Tibial nerve (tissue), 4 donors: ENCODE measurements around the gene PHLPP2. TPM values are rescaled to one million over a fixed set of nuclear protein-coding genes. Genes with fewer than 3 reads are reported as not detected.
"Not testable (repeated sequence)": the region's sequence is repeated elsewhere in the genome, so short reads cannot be mapped to it uniquely, and the experiment has no call there.

Experiments
- DNase-seq, 2 donors: peaks; one replicate each; pipeline ENCODE4 v3.0.0-alpha.2; 2019; ENCODE audit warnings: low spot score in 2 of 2
- H3K27ac ChIP-seq, 4 donors: fragments of 200-600 bp; sonication (generic) in 3 of 4; one replicate each; pipeline ENCODE4 v1.5.1; 2017 to 2019; ENCODE audit warnings: mild to moderate bottlenecking in 1 of 4
- H3K27me3 ChIP-seq, 2 donors: fragments of 200-600 bp; sonication (generic) in 1 of 2; one replicate each; pipeline versions ENCODE4 v1.5.1 to v1.6.0; 2017 to 2019
- H3K36me3 ChIP-seq, 3 donors: fragments of 200-600 bp; sonication (generic); one replicate each; pipeline ENCODE4 v1.5.1; 2018 to 2019
- H3K4me1 ChIP-seq, 4 donors: fragments of 200-600 bp; sonication (generic) in 3 of 4; one replicate each; pipeline ENCODE4 v1.5.1; 2017 to 2019
- H3K4me3 ChIP-seq, 4 donors: fragments of 200-600 bp; sonication (generic) in 3 of 4; one replicate each; pipeline ENCODE4 v1.5.1; 2017 to 2019; ENCODE audit warnings: mild to moderate bottlenecking in 1 of 4, moderate library complexity in 1 of 4
- H3K9me3 ChIP-seq, 4 donors: fragments of 200-600 bp; sonication (generic) in 3 of 4; one replicate each; pipeline ENCODE4 v1.5.1; 2017 to 2019
- EP300 ChIP-seq, 2 donors: sonication (generic); formaldehyde crosslinking; IDR thresholded peaks; one replicate each; pipeline ENCODE4 v1.6.1; 2017; ENCODE audit warnings: antibody characterized with exemption in 2 of 2, mild to moderate bottlenecking in 1 of 2
- POLR2A ChIP-seq, 2 donors: fragments of 450-650 bp; IDR thresholded peaks; one replicate each; pipeline ENCODE4 v1.6.1; 2017; ENCODE audit warnings: antibody characterized with exemption in 2 of 2, mild to moderate bottlenecking in 2 of 2, moderate library complexity in 2 of 2
- WGBS, 2 donors: methylation state at CpG; one replicate each; pipeline ENCODE4 v1.1.5; 2018; 5-methylcytosine and 5-hydroxymethylcytosine counted together
- total RNA-seq, 4 donors: library from RNA; depleted of rRNA; stranded (reverse); fragments of >200 nt; gene quantifications; one replicate each; pipeline ENCODE4 v1.1.0, GENCODE V29; 2016
- TF ChIP-seq, protein P1 (sequence below), 5 experiments: fragments of 200-600 bp in 3 of 5; fragments of 450-650 bp in 2 of 5; sonication (generic) in 3 of 5; IDR thresholded peaks; one replicate each; pipeline ENCODE4 v1.5.1; 2016 to 2019; ENCODE audit warnings: antibody characterized with exemption in 5 of 5, mild to moderate bottlenecking in 3 of 5, moderate library complexity in 2 of 5

PHLPP2 gene
- total RNA-seq, 4 donors from 2014 or later = 13.8 to 18.2 (median 16.2) TPM

DNA sequence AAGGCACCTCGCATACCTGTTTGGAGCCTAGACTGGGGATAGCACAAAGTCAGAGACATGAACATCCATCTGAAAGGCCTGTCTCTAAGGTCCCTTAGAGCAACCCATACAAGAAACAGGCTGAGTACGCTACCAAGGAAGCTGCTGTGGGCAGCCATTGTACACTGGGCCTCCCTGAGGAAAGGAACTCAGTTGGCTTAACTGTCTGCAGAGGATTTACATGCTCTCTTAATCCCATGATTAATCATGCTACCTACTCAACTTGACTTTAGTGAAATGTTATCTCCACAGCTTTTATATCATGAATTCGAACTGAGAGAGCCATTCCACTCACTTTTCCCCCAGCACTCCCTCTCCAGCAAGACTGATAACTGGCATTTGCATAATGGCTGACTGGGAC, 26.0 kb downstream of the PHLPP2 start:
- Histone ChIP-seq H3K9me3 (no peaks in the 10 kb centered on the region), H3K4me3 (no peak overlapping the region), H3K4me1 (no peaks in the 10 kb centered on the region), H3K27ac (no peak overlapping the region), H3K36me3 (peaks cover 0 to 32% (median 3%) of the 10 kb centered on the region in 3 donors), H3K27me3 (no peaks in the 10 kb centered on the region)
- DNase-seq = no peak
- TF ChIP-seq POLR2A (IDR thresholded peaks at IDR 0.05) (no peak), EP300 (IDR thresholded peaks at IDR 0.05) (no peak)
- TF ChIP-seq, protein P1, sequence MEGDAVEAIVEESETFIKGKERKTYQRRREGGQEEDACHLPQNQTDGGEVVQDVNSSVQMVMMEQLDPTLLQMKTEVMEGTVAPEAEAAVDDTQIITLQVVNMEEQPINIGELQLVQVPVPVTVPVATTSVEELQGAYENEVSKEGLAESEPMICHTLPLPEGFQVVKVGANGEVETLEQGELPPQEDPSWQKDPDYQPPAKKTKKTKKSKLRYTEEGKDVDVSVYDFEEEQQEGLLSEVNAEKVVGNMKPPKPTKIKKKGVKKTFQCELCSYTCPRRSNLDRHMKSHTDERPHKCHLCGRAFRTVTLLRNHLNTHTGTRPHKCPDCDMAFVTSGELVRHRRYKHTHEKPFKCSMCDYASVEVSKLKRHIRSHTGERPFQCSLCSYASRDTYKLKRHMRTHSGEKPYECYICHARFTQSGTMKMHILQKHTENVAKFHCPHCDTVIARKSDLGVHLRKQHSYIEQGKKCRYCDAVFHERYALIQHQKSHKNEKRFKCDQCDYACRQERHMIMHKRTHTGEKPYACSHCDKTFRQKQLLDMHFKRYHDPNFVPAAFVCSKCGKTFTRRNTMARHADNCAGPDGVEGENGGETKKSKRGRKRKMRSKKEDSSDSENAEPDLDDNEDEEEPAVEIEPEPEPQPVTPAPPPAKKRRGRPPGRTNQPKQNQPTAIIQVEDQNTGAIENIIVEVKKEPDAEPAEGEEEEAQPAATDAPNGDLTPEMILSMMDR (IDR thresholded peaks at IDR 0.05) = no peak
- WGBS, 2 donors = 84 to 96% methylated on average over 2 to 3 of the region's 3 CpGs

DNA sequence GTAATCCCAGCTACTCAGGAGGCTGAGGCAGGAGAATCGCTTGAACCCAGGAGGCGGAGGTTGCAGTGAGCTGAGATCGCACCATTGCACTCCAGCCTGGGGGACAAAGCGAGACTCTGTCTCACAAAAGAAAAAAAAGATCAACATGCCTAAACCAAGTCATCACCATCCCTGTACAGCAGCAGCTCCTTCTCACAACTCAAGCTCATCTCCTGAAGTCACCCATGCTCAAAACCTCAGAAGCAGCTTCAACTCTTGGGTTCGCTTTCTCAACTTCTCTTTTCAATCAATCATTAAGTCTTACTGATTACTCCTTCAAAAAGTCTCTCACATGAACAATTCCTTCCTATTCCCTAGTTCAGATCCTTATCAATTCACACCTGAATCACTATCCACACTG, 31.3 kb downstream of the PHLPP2 start:
- no peak for DNase-seq
- Histone ChIP-seq H3K36me3 (peaks cover 0 to 27% (median 0%) of the 10 kb centered on the region in 3 donors), H3K9me3 (no peaks in the 10 kb centered on the region), H3K4me1 (peaks cover 0 to under 1% (median 0%) of the 10 kb centered on the region in 4 donors), H3K27me3 (no peaks in the 10 kb centered on the region), H3K4me3 (no peak overlapping the region), H3K27ac (no peak overlapping the region)
- TF ChIP-seq, protein P1 (IDR thresholded peaks at IDR 0.05) = no peak
- no peak for TF ChIP-seq EP300 (IDR thresholded peaks at IDR 0.05)
- TF ChIP-seq POLR2A (IDR thresholded peaks at IDR 0.05) = no peak
- 97% methylated on average over 5 of the region's 5 CpGs for WGBS, 2 donors

DNA sequence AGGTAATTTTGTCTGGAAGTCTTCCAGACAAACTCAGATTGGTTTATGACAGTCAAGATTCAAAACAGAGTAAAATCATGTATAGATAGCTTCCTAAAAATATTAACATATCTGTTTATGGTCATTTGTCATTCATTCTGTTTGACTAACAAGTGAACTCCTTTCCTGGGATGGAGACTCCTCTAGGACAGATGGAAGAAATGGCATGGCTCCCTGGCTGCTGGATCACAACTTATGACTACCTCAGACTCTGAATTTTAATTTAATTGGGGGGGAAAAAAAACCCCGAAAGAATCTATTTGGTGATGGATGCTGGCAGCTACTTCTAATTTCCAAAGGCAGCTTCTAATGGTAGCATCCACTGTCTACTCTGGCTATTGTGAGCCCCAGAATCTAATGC, 34.6 kb downstream of the PHLPP2 start:
- 0 to 78% methylated on average over 1 of the region's 1 CpG for WGBS, 2 donors
- no peaks in the 10 kb centered on the region for H3K27me3 ChIP-seq
- peaks cover 0 to 2% (median 0%) of the 10 kb centered on the region in 4 donors for H3K4me1 ChIP-seq
- H3K27ac ChIP-seq = no peak overlapping the region
- TF ChIP-seq, protein P1 (IDR thresholded peaks at IDR 0.05) = no peak
- TF ChIP-seq EP300 (IDR thresholded peaks at IDR 0.05) = no peak
- TF ChIP-seq POLR2A (IDR thresholded peaks at IDR 0.05) = no peak
- peaks cover 0 to 32% (median 0%) of the 10 kb centered on the region in 3 donors for H3K36me3 ChIP-seq
- DNase-seq = no peak
- H3K4me3 ChIP-seq = no peak overlapping the region
- H3K9me3 ChIP-seq = no peaks in the 10 kb centered on the region

DNA sequence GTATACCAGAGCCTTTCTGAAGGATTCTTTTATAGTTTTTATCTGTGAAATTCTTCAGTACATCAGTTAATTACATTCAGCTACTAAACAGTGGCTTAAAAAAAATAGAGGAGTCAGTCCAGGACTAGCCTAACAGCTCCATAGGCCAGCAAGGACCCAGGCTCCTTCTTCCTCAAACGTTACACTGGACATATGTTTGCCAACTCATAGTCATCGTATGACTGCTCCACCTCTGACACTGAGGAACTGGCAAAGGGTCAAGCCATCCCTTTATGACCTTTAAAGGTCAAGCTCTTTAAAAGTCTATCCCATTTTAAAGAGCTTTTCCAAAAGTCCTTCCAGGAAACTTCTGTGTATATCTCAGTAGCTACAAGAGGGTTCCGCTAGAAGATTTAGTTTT, 36.6 kb downstream of the PHLPP2 start:
- Histone ChIP-seq H3K36me3 (peaks cover 0 to 52% (median 0%) of the 10 kb centered on the region in 3 donors), H3K27me3 (no peaks in the 10 kb centered on the region), H3K4me3 (no peak overlapping the region), H3K9me3 (no peaks in the 10 kb centered on the region), H3K4me1 (peaks cover 0 to 2% (median 0%) of the 10 kb centered on the region in 4 donors), H3K27ac (no peak overlapping the region)
- TF ChIP-seq POLR2A (IDR thresholded peaks at IDR 0.05) = no peak
- no peak for TF ChIP-seq EP300 (IDR thresholded peaks at IDR 0.05)
- TF ChIP-seq, protein P1 (IDR thresholded peaks at IDR 0.05) = no peak
- no peak for DNase-seq
- WGBS, 2 donors = 50 to 56% methylated on average over 3 of the region's 3 CpGs

DNA sequence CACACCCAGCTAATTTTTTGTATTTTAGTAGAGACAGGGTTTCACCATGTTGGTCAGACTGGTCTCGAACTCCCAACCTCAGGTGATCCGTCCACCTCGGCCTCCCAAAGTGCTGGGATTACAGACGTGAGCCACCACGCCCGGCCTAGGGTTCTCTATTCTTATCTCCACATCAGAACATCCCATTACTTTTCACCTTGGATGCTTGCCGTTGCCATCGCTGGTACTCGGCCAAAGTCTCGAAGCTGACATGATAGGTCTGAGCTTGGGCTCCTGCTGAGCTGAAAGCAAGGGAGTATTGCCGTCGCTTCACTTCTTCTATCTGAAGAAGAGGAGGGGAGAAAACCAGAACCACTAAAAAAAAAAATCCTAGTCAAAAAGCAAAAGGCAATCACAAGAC, 40.2 kb downstream of the PHLPP2 start:
- H3K9me3 ChIP-seq, H3K4me1 ChIP-seq, H3K27me3 ChIP-seq, H3K27ac ChIP-seq, H3K4me3 ChIP-seq, DNase-seq: not testable (repeated sequence)
- H3K36me3 ChIP-seq = peaks cover 0 to 74% (median 0%) of the 10 kb centered on the region in 3 donors
- WGBS, 2 donors = 97 to 98% methylated on average over 12 of the region's 12 CpGs

DNA sequence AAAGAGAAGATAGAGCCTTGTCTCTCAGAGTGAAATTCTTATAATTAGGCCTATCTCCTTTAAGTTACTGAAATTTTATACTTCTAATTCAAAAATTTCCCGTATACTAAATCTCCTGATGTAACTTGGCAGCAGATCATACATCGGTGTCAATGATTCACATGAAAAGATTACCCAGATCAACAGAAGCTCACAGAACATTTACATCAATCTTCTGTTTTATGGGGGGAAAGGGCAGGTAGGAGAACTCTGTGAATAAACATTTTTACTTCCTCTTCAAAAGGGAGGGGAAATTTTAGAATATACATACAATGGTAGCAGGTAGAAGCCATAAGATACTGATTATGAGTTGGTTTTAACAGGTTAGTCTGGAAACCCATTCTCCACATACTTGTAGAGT, 43.1 kb downstream of the PHLPP2 start:
- WGBS, 2 donors = 86 to 89% methylated on average over 2 of the region's 2 CpGs
- H3K36me3 ChIP-seq = peaks cover 0 to 89% (median 0%) of the 10 kb centered on the region in 3 donors
- H3K9me3 ChIP-seq = no peaks in the 10 kb centered on the region
- TF ChIP-seq, protein P1 (IDR thresholded peaks at IDR 0.05) = no peak
- no peak for TF ChIP-seq EP300 (IDR thresholded peaks at IDR 0.05)
- no peak for TF ChIP-seq POLR2A (IDR thresholded peaks at IDR 0.05)
- no peaks in the 10 kb centered on the region for H3K4me1 ChIP-seq
- H3K4me3 ChIP-seq = no peak overlapping the region
- no peak overlapping the region for H3K27ac ChIP-seq
- no peaks in the 10 kb centered on the region for H3K27me3 ChIP-seq
- no peak for DNase-seq
